ENCODE measurements around the gene VMAC.

VMAC gene

GRCh38 chr19:5911366-5911765 lies 6.7 kb downstream of the VMAC start:
- Histone ChIP-seq H3K4me1 (ENCODE audit: control insufficient read depth, insufficient read depth, low read length) (peaks cover 24% of the 10 kb centered on the region), H3K9me3 (ENCODE audit: control insufficient read depth, low read length) (no peaks in the 10 kb centered on the region), H3K9ac (ENCODE audit: low read length) (no peak overlapping the region), H3K27me3 (replicated peaks; ENCODE audit: control insufficient read depth, insufficient read depth, low read length) (no peaks in the 10 kb centered on the region), H3K36me3 (ENCODE audit: control insufficient read depth, insufficient read depth, low read length, severe bottlenecking) (peaks cover 16% of the 10 kb centered on the region), H3K4me3 (ENCODE audit: low read length) (no peak overlapping the region)
- peak; percentile 23 for DNase-seq (ENCODE audit: low read depth)

- peaks cover 38% of the 10 kb centered on the region for H3K36me3 ChIP-seq (ENCODE audit: control insufficient read depth, insufficient read depth, low read length, severe bottlenecking)
- peak; percentile 79 for DNase-seq (ENCODE audit: low read depth)
- H3K27me3 ChIP-seq (replicated peaks; ENCODE audit: control insufficient read depth, insufficient read depth, low read length), result no peaks in the 10 kb centered on the region
- H3K9ac ChIP-seq (ENCODE audit: low read length), result peak within 1 kb of the TSS; percentile 21
- peaks cover 27% of the 10 kb centered on the region for H3K4me1 ChIP-seq (ENCODE audit: control insufficient read depth, insufficient read depth, low read length)
- H3K9me3 ChIP-seq (ENCODE audit: control insufficient read depth, low read length), result no peaks in the 10 kb centered on the region
- H3K4me3 ChIP-seq (ENCODE audit: low read length), result no peak within 1 kb of the TSS
These were observed 9.2 kb downstream of the VMAC start, which contains the start of gene CAPS for GRCh38 chr19:5913739-5914357. TSS of gene CAPS (plus strand) at chr19:5914254. CDS start at chr19:5914407, 153 bp downstream.

- Histone ChIP-seq H3K9ac (ENCODE audit: low read length) (peak overlapping the region; percentile 21), H3K36me3 (ENCODE audit: control insufficient read depth, insufficient read depth, low read length, severe bottlenecking) (peaks cover 37% of the 10 kb centered on the region), H3K27me3 (replicated peaks; ENCODE audit: control insufficient read depth, insufficient read depth, low read length) (no peaks in the 10 kb centered on the region), H3K4me3 (ENCODE audit: low read length) (no peak overlapping the region), H3K4me1 (ENCODE audit: control insufficient read depth, insufficient read depth, low read length) (peaks cover 27% of the 10 kb centered on the region), H3K9me3 (ENCODE audit: control insufficient read depth, low read length) (no peaks in the 10 kb centered on the region)
- no peak for DNase-seq (ENCODE audit: low read depth)
These were observed 9.7 kb downstream of the VMAC start for GRCh38 chr19:5914358-5914774.

- Histone ChIP-seq H3K4me1 (ENCODE audit: control insufficient read depth, insufficient read depth, low read length) (peaks cover 27% of the 10 kb centered on the region), H3K9ac (ENCODE audit: low read length) (no peak overlapping the region), H3K9me3 (ENCODE audit: control insufficient read depth, low read length) (no peaks in the 10 kb centered on the region), H3K4me3 (ENCODE audit: low read length) (no peak overlapping the region), H3K36me3 (ENCODE audit: control insufficient read depth, insufficient read depth, low read length, severe bottlenecking) (peaks cover 37% of the 10 kb centered on the region), H3K27me3 (replicated peaks; ENCODE audit: control insufficient read depth, insufficient read depth, low read length) (no peaks in the 10 kb centered on the region)
- DNase-seq (ENCODE audit: low read depth), result no peak
These were observed 10.5 kb downstream of the VMAC start for GRCh38 chr19:5914946-5915781.

GRCh38 chr19:5915782-5916165 lies 11.1 kb downstream of the VMAC start:
- Histone ChIP-seq H3K9me3 (ENCODE audit: control insufficient read depth, low read length) (no peaks in the 10 kb centered on the region), H3K4me1 (ENCODE audit: control insufficient read depth, insufficient read depth, low read length) (peaks cover 27% of the 10 kb centered on the region), H3K4me3 (ENCODE audit: low read length) (no peak overlapping the region), H3K9ac (ENCODE audit: low read length) (no peak overlapping the region), H3K36me3 (ENCODE audit: control insufficient read depth, insufficient read depth, low read length, severe bottlenecking) (peaks cover 42% of the 10 kb centered on the region), H3K27me3 (replicated peaks; ENCODE audit: control insufficient read depth, insufficient read depth, low read length) (no peaks in the 10 kb centered on the region)
- no peak for DNase-seq (ENCODE audit: low read depth)

GRCh38 chr19:5916181-5916708 lies 11.6 kb downstream of the VMAC start:
- no peak for DNase-seq (ENCODE audit: low read depth)
- Histone ChIP-seq H3K4me3 (ENCODE audit: low read length) (no peak overlapping the region), H3K27me3 (replicated peaks; ENCODE audit: control insufficient read depth, insufficient read depth, low read length) (no peaks in the 10 kb centered on the region), H3K9ac (ENCODE audit: low read length) (no peak overlapping the region), H3K9me3 (ENCODE audit: control insufficient read depth, low read length) (no peaks in the 10 kb centered on the region), H3K4me1 (ENCODE audit: control insufficient read depth, insufficient read depth, low read length) (peaks cover 24% of the 10 kb centered on the region), H3K36me3 (ENCODE audit: control insufficient read depth, insufficient read depth, low read length, severe bottlenecking) (peaks cover 45% of the 10 kb centered on the region)

- peaks cover 58% of the 10 kb centered on the region for H3K36me3 ChIP-seq (ENCODE audit: control insufficient read depth, insufficient read depth, low read length, severe bottlenecking)
- peaks cover 21% of the 10 kb centered on the region for H3K4me1 ChIP-seq (ENCODE audit: control insufficient read depth, insufficient read depth, low read length)
These were observed 12.9 kb downstream of the VMAC start for GRCh38 chr19:5917431-5918107.

GRCh38 chr19:5918463-5919079 lies 13.9 kb downstream of the VMAC start:
- no peak for DNase-seq (ENCODE audit: low read depth)
- peaks cover 68% of the 10 kb centered on the region for H3K36me3 ChIP-seq (ENCODE audit: control insufficient read depth, insufficient read depth, low read length, severe bottlenecking)
- no peak overlapping the region for H3K4me3 ChIP-seq (ENCODE audit: low read length)
- H3K9me3 ChIP-seq (ENCODE audit: control insufficient read depth, low read length), result no peaks in the 10 kb centered on the region
- H3K4me1 ChIP-seq (ENCODE audit: control insufficient read depth, insufficient read depth, low read length), result peaks cover 21% of the 10 kb centered on the region
- no peaks in the 10 kb centered on the region for H3K27me3 ChIP-seq (replicated peaks; ENCODE audit: control insufficient read depth, insufficient read depth, low read length)
- no peak overlapping the region for H3K9ac ChIP-seq (ENCODE audit: low read length)

More at GRCh38 chr19:5917431-5918107, 12.9 kb downstream of the VMAC start:
- Histone ChIP-seq H3K9ac (ENCODE audit: low read length) (no peak overlapping the region), H3K9me3 (ENCODE audit: control insufficient read depth, low read length) (no peaks in the 10 kb centered on the region), H3K4me3 (ENCODE audit: low read length) (no peak overlapping the region), H3K27me3 (replicated peaks; ENCODE audit: control insufficient read depth, insufficient read depth, low read length) (no peaks in the 10 kb centered on the region)
- no peak for DNase-seq (ENCODE audit: low read depth)

- Histone ChIP-seq H3K9ac (ENCODE audit: low read length) (no peak overlapping the region), H3K4me1 (ENCODE audit: control insufficient read depth, insufficient read depth, low read length) (peaks cover 12% of the 10 kb centered on the region), H3K9me3 (ENCODE audit: control insufficient read depth, low read length) (no peaks in the 10 kb centered on the region), H3K36me3 (ENCODE audit: control insufficient read depth, insufficient read depth, low read length, severe bottlenecking) (peaks cover 89% of the 10 kb centered on the region), H3K27me3 (replicated peaks; ENCODE audit: control insufficient read depth, insufficient read depth, low read length) (no peaks in the 10 kb centered on the region), H3K4me3 (ENCODE audit: low read length) (no peak overlapping the region)
- no peak for DNase-seq (ENCODE audit: low read depth)
These were observed 17.0 kb downstream of the VMAC start for GRCh38 chr19:5921516-5922160.

- Histone ChIP-seq H3K9me3 (ENCODE audit: control insufficient read depth, low read length) (no peaks in the 10 kb centered on the region), H3K36me3 (ENCODE audit: control insufficient read depth, insufficient read depth, low read length, severe bottlenecking) (peaks cover 85% of the 10 kb centered on the region), H3K4me1 (ENCODE audit: control insufficient read depth, insufficient read depth, low read length) (peaks cover 17% of the 10 kb centered on the region), H3K4me3 (ENCODE audit: low read length) (no peak overlapping the region), H3K9ac (ENCODE audit: low read length) (no peak overlapping the region), H3K27me3 (replicated peaks; ENCODE audit: control insufficient read depth, insufficient read depth, low read length) (no peaks in the 10 kb centered on the region)
- no peak for DNase-seq (ENCODE audit: low read depth)
These were observed 17.5 kb downstream of the VMAC start for GRCh38 chr19:5922161-5922545.

All from adipocyte (in vitro differentiated cells).